Mesodermal cell (in vitro differentiated cells): ENCODE measurements around the gene RAB35.

Experiments
- H3K27ac ChIP-seq: 2 replicates; pipeline ENCODE4 v1.7.0; 2013; ENCODE audit warnings: mild to moderate bottlenecking, low read depth, low read length, moderate library complexity; ENCODE audit not compliant: severe bottlenecking
- H3K36me3 ChIP-seq: 2 replicates; pipeline ENCODE4 v1.7.1; 2013; ENCODE audit warnings: mild to moderate bottlenecking, low read length, moderate library complexity; ENCODE audit not compliant: control insufficient read depth, insufficient read depth
- H3K4me1 ChIP-seq: one replicate; pipeline ENCODE4 v1.7.1; 2013; ENCODE audit warnings: mild to moderate bottlenecking, low read length; ENCODE audit not compliant: insufficient read depth, control insufficient read depth, poor library complexity, severe bottlenecking
- H3K4me3 ChIP-seq: 2 replicates; pipeline ENCODE4 v1.7.0; 2013; ENCODE audit warnings: low read length, control low read depth, mild to moderate bottlenecking; ENCODE audit not compliant: insufficient read depth, poor library complexity, severe bottlenecking; ENCODE audit errors: extremely low read depth
- H3K9me3 ChIP-seq: 2 replicates; pipeline ENCODE4 v1.7.1; 2013; ENCODE audit warnings: mild to moderate bottlenecking, low read length, moderate library complexity; ENCODE audit not compliant: control insufficient read depth
- WGBS, 2 experiments: methylation state at CpG; one replicate each; pipeline ENCODE4 v1.1.5; 2013; ENCODE audit warnings: missing lambda C conversion rate in 2 of 2; ENCODE audit not compliant: insufficient coverage in 2 of 2; 5-methylcytosine and 5-hydroxymethylcytosine counted together

Gene RAB35

DNA sequence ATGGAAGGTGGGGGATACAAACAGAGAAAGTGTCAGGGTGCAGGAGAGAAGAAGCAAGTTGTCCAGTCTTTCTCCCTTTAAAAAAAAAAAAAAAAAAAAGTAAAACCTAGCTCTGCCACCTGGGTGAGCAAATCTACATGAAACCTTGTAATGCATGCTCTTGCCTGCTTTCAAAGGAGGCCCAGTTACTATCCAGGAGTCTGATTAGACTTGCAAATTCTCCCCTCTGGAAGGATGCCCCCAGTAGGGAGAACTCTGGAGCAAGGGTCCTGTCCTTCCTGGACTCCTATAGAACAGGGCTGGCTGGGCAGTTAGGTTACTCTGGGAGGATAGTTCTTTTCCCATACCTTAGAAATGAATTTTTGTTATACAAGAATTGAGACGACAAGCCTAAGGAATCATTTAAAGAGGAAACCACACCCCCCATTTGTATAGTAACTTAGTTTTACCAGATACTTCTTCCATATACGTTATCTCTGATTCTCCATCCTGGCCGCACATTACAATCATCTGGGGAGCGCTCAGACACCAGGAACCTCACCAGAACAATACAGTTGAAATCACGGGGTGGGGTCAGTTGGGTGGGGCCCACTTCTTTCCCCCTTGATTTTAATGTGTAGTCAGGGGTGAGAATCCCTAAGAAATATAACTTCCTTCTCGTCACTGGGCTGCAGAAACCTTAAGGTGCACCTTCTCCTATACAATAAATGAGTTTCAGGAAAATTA is 30.5 kb downstream of the RAB35 start:
- no peak overlapping the region for H3K4me3 ChIP-seq
- 100% methylated on average over 1 of the region's 6 CpGs; no CpG with 5 or more reads in 1 of the 2 experiments for WGBS, 2 experiments
- peak overlapping the region; percentile 57 for H3K27ac ChIP-seq

DNA sequence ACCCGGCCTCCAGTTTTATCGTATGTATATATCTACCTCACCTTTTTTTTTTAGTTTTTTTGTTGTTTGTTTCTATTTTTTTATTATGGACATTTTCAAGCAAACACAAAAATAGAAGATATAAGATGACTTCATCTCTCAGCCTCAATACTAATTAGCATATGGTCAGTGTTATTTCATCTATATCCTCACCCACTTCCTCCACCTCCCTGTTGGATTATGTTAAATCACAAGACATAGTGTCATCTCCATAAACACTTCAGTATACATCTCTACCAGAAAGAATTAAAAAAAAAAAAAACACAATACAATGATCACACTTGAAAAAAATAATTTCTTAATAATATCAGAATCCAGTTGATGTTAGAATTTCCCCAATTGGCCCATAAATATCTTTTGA is 34.9 kb downstream of the RAB35 start:
- Histone ChIP-seq H3K4me3 (no peak overlapping the region), H3K27ac (no peak overlapping the region), H3K36me3 (no peaks in the 10 kb centered on the region), H3K4me1 (peaks cover 9% of the 10 kb centered on the region), H3K9me3 (no peaks in the 10 kb centered on the region)
- WGBS, 2 experiments, result no CpG with 5 or more reads among the region's 2 CpGs

More for the DNA sequence above, 30.5 kb downstream of the RAB35 start:
- Histone ChIP-seq H3K36me3 (no peaks in the 10 kb centered on the region), H3K9me3 (no peaks in the 10 kb centered on the region), H3K4me1 (peaks cover 4% of the 10 kb centered on the region)

GRCh38 chr12:120079411-120080400 is 36.8 kb downstream of the RAB35 start:
- Histone ChIP-seq H3K9me3 (no peaks in the 10 kb centered on the region), H3K27ac (no peak overlapping the region), H3K4me3 (no peak overlapping the region), H3K36me3 (no peaks in the 10 kb centered on the region), H3K4me1 (peaks cover 5% of the 10 kb centered on the region)
- WGBS, 2 experiments, result 92 to 93% methylated on average over 5 to 8 of the region's 9 CpGs

DNA sequence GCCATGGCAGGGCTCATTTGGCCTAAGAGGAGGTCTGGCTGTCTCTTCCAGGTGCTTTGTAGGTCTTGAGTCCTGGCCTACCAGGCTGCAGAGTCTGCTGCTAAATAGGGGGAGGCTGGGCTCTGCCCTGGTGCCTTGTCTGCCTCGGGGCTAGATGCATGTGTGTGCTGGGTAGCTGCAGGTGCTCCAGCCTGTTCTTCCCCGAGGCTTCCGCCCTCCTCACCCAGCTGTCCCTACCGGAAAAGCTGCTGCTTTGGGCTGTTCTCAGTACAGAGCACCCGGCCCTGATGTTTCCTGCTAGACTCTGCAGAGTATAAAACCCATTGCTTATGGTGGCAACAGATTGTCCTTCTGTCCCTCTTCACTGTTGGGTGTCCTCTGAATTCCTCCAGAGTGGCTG is 37.7 kb downstream of the RAB35 start:
- no peak overlapping the region for H3K27ac ChIP-seq
- no peaks in the 10 kb centered on the region for H3K36me3 ChIP-seq
- WGBS, 2 experiments, result 85 to 91% methylated on average over 5 of the region's 5 CpGs
- H3K4me1 ChIP-seq, result peaks cover 5% of the 10 kb centered on the region
- H3K9me3 ChIP-seq, result no peaks in the 10 kb centered on the region
- H3K4me3 ChIP-seq, result no peak overlapping the region

DNA sequence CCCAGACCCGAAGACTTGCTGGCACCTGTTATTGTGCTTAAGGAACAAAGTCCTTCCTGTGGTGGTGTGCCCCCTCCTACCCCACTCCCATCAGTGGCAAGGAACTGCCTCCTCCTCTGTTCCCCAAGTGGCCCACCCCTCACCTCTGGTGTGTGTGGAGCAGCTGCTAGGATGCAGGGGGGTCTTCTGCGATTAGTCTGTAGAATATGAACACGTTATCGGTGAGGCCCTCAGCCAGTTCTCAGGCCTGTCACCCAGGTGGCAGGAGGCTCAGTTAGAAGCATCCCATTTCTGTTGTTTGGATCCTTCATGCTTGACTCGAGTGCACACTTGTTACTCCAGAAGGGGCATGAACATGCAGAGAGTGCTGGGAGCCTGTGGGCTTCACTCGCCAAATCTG is 39.3 kb downstream of the RAB35 start:
- peaks cover 5% of the 10 kb centered on the region for H3K4me1 ChIP-seq
- no peak overlapping the region for H3K27ac ChIP-seq
- 86 to 98% methylated on average over 5 of the region's 6 CpGs for WGBS, 2 experiments
- no peaks in the 10 kb centered on the region for H3K9me3 ChIP-seq
- no peak overlapping the region for H3K4me3 ChIP-seq
- H3K36me3 ChIP-seq, result no peaks in the 10 kb centered on the region

DNA sequence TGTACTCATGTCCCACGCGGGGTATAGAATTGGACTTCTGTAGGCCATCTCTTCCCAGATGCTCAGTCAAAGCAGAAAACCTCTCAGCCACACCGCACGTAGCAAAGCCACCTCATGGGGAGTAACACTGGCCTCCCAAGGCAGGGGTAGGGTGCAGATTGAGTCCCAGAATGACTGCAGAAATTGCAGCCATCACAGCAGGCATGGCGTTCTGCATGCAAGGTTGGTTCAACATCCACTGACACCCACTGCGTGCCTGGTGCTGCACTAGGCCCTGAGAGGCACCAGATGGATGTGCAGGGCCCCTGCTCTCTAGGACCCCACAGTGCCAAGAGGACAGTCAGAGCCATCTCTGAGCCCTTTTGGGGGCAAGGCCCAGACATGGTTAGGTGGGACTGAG is 39.9 kb downstream of the RAB35 start:
- no peak overlapping the region for H3K4me3 ChIP-seq
- no peak overlapping the region for H3K27ac ChIP-seq
- WGBS, 2 experiments, result 96 to 99% methylated on average over 6 of the region's 6 CpGs
- no peaks in the 10 kb centered on the region for H3K9me3 ChIP-seq
- peaks cover 5% of the 10 kb centered on the region for H3K4me1 ChIP-seq
- no peaks in the 10 kb centered on the region for H3K36me3 ChIP-seq

- no peak overlapping the region for H3K4me3 ChIP-seq
- H3K36me3 ChIP-seq, result no peaks in the 10 kb centered on the region
- 95 to 98% methylated on average over 4 to 5 of the region's 7 CpGs for WGBS, 2 experiments
- no peak overlapping the region for H3K27ac ChIP-seq
- no peaks in the 10 kb centered on the region for H3K9me3 ChIP-seq
- H3K4me1 ChIP-seq, result peaks cover 5% of the 10 kb centered on the region
These were observed 41.4 kb downstream of the RAB35 start for GRCh38 chr12:120075034-120075616.

DNA sequence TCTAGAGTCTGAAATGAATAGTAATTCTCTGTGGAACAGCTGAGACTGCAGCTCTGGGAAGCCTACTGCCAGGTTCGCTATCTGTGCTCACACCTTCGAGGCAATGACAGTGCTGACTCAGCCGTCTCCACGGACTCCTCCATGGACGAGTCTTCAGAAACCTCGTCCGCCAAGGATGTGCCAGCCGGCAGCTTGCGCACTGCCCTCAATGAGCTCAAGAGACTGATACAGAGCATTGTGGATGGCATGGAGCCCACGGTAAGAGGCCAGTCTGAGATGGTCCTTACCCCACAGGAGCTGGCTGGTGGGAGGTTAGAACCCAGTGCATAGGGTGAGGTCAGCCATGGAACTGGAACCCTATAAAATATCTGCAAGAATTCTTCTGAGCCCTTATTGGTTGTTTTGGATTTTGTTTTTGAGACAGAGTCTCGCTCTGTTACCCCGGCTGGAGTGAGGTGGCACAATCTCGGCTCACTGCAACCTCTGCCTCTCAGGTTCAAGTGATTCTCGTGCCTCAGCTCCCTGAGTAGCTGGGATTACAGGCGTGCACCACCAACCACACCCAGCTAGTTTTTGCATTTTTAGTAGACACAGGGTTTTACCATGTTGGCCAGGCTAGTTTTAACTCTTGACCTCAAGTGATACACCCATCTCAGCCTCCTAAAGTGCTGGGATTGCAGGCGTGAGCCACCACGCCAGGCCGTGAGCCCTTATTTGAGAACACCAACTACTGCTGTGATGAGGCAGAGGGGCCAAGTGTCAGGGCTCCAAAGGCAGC is 43.9 kb downstream of the RAB35 start:
- Histone ChIP-seq H3K4me1 (no peaks in the 10 kb centered on the region), H3K4me3 (no peak overlapping the region), H3K27ac (no peak overlapping the region), H3K9me3 (no peaks in the 10 kb centered on the region), H3K36me3 (no peaks in the 10 kb centered on the region)
- WGBS, 2 experiments, result 92 to 95% methylated on average over 17 to 18 of the region's 18 CpGs

GRCh38 chr12:120071493-120072020 is 45.0 kb downstream of the RAB35 start:
- 93 to 96% methylated on average over 6 of the region's 6 CpGs for WGBS, 2 experiments
- Histone ChIP-seq H3K36me3 (no peaks in the 10 kb centered on the region), H3K9me3 (no peaks in the 10 kb centered on the region), H3K4me1 (peaks cover 2% of the 10 kb centered on the region), H3K4me3 (no peak overlapping the region), H3K27ac (no peak overlapping the region)

GRCh38 chr12:120069278-120069677 is 47.3 kb downstream of the RAB35 start:
- Histone ChIP-seq H3K4me3 (no peak overlapping the region), H3K4me1 (peaks cover 24% of the 10 kb centered on the region), H3K9me3 (no peaks in the 10 kb centered on the region), H3K36me3 (no peaks in the 10 kb centered on the region), H3K27ac (no peak overlapping the region)
- WGBS, 2 experiments, result 78 to 92% methylated on average over 2 of the region's 5 CpGs
